ENCODE data around the gene RAX2. TPM values are rescaled to one million over a fixed set of nuclear protein-coding genes. Genes with fewer than 3 reads are reported as not detected.

Gene RAX2
- polyA plus RNA-seq, 1 donor from 2014 or later, result not detected

DNA sequence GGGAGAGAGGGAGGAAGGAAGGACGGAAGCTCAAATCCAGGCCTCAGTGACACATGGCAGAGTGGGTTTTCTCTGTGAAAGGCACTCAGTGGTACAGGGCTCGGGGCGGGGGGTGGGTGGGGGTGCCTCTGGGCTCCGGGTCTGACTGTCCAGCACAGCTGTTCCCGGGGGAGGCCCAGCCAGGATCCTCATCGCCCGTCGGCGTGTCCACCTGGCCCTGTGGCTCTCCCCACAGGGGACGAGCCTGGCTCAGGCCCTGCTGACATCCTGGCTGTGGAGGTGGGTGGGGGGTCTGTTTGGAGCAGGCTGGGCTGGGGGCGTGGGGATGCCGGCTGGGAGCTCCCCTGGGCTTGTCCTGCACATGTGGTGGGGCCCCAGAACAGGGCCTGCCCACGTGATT is 32.4 kb upstream of the RAX2 start:
- Histone ChIP-seq H3K79me2 (replicated peaks; ENCODE audit: insufficient read depth, low read length) (no peaks in the 10 kb centered on the region), H3K36me3 (ENCODE audit: insufficient read depth, low read length) (no peaks in the 10 kb centered on the region), H3K9me2 (ENCODE audit: insufficient read depth, low read length) (no peaks in the 10 kb centered on the region), H3K27ac (ENCODE audit: low read length) (no peak overlapping the region), H4K20me1 (ENCODE audit: insufficient read depth) (no peaks in the 10 kb centered on the region), H3K9me3 (ENCODE audit: low read length) (no peaks in the 10 kb centered on the region), H3F3A (ENCODE audit: insufficient read depth, low read length, poor library complexity, severe bottlenecking) (no peaks in the 10 kb centered on the region), H3K27me3 (ENCODE audit: insufficient read depth, low read depth, low read length) (peaks cover 7% of the 10 kb centered on the region), H3K9ac (ENCODE audit: low read length) (no peak overlapping the region), H3K4me3 (ENCODE audit: low read length) (no peak overlapping the region), H3K4me2 (ENCODE audit: low read length) (no peak overlapping the region), H2AFZ (ENCODE audit: low read depth, low read length) (no peak overlapping the region)
- TF ChIP-seq RAD21 (conservative IDR thresholded peaks at IDR 0.05) (no peak), TAF1 (IDR thresholded peaks at IDR 0.05; ENCODE audit: low read depth) (no peak), EZH2 (IDR thresholded peaks at IDR 0.05; ENCODE audit: borderline replicate concordance, insufficient read depth, low read length, poor library complexity, severe bottlenecking) (no peak), EP300 (conservative IDR thresholded peaks at IDR 0.05; ENCODE audit: poor library complexity, severe bottlenecking) (no peak), MXI1 (conservative IDR thresholded peaks at IDR 0.05; ENCODE audit: poor library complexity, severe bottlenecking) (no peak), POLR2AphosphoS5 (IDR thresholded peaks at IDR 0.05) (no peak), SMC3 (conservative IDR thresholded peaks at IDR 0.05; ENCODE audit: poor library complexity) (no peak)
- TF ChIP-seq, protein P1, sequence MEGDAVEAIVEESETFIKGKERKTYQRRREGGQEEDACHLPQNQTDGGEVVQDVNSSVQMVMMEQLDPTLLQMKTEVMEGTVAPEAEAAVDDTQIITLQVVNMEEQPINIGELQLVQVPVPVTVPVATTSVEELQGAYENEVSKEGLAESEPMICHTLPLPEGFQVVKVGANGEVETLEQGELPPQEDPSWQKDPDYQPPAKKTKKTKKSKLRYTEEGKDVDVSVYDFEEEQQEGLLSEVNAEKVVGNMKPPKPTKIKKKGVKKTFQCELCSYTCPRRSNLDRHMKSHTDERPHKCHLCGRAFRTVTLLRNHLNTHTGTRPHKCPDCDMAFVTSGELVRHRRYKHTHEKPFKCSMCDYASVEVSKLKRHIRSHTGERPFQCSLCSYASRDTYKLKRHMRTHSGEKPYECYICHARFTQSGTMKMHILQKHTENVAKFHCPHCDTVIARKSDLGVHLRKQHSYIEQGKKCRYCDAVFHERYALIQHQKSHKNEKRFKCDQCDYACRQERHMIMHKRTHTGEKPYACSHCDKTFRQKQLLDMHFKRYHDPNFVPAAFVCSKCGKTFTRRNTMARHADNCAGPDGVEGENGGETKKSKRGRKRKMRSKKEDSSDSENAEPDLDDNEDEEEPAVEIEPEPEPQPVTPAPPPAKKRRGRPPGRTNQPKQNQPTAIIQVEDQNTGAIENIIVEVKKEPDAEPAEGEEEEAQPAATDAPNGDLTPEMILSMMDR (IDR thresholded peaks at IDR 0.05; ENCODE audit: poor library complexity, severe bottlenecking), result no peak
- TF ChIP-seq, protein P2, sequence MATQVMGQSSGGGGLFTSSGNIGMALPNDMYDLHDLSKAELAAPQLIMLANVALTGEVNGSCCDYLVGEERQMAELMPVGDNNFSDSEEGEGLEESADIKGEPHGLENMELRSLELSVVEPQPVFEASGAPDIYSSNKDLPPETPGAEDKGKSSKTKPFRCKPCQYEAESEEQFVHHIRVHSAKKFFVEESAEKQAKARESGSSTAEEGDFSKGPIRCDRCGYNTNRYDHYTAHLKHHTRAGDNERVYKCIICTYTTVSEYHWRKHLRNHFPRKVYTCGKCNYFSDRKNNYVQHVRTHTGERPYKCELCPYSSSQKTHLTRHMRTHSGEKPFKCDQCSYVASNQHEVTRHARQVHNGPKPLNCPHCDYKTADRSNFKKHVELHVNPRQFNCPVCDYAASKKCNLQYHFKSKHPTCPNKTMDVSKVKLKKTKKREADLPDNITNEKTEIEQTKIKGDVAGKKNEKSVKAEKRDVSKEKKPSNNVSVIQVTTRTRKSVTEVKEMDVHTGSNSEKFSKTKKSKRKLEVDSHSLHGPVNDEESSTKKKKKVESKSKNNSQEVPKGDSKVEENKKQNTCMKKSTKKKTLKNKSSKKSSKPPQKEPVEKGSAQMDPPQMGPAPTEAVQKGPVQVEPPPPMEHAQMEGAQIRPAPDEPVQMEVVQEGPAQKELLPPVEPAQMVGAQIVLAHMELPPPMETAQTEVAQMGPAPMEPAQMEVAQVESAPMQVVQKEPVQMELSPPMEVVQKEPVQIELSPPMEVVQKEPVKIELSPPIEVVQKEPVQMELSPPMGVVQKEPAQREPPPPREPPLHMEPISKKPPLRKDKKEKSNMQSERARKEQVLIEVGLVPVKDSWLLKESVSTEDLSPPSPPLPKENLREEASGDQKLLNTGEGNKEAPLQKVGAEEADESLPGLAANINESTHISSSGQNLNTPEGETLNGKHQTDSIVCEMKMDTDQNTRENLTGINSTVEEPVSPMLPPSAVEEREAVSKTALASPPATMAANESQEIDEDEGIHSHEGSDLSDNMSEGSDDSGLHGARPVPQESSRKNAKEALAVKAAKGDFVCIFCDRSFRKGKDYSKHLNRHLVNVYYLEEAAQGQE (IDR thresholded peaks at IDR 0.05; ENCODE audit: borderline replicate concordance), result no peak

DNA sequence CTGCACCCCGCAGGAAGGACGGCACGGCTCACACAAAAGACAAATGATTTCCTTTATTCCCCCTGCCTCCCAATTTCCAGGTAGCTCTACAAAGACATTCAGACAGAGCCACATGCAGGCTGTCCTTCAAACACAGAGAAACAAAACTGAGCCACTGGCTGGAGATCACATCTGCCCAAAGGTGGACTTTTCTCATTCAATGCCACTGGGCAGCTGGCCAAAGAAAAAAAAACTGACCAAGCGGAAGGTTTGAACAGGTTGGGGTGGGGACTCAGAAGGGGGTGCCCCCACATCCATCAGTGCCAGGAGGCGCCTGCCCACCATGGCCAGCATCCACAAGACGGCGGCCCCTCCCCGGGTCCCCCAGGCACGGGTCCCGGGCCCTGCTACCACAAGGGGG is 32.0 kb upstream of the RAX2 start:
- no peaks in the 10 kb centered on the region for H3K9me3 ChIP-seq (ENCODE audit: low read length)
- H3K4me3 ChIP-seq (ENCODE audit: low read length), result no peak overlapping the region
- H2AFZ ChIP-seq (ENCODE audit: low read depth, low read length), result no peak overlapping the region
- no peaks in the 10 kb centered on the region for H3K36me3 ChIP-seq (ENCODE audit: insufficient read depth, low read length)
- H4K20me1 ChIP-seq (ENCODE audit: insufficient read depth), result no peaks in the 10 kb centered on the region
- H3F3A ChIP-seq (ENCODE audit: insufficient read depth, low read length, poor library complexity, severe bottlenecking), result no peaks in the 10 kb centered on the region
- H3K4me2 ChIP-seq (ENCODE audit: low read length), result no peak overlapping the region
- H3K27me3 ChIP-seq (ENCODE audit: insufficient read depth, low read depth, low read length), result peaks cover 7% of the 10 kb centered on the region
- H3K27ac ChIP-seq (ENCODE audit: low read length), result no peak overlapping the region
- H3K9ac ChIP-seq (ENCODE audit: low read length), result no peak overlapping the region
- TF ChIP-seq EP300 (conservative IDR thresholded peaks at IDR 0.05; ENCODE audit: poor library complexity, severe bottlenecking) (no peak), RAD21 (conservative IDR thresholded peaks at IDR 0.05) (no peak), POLR2AphosphoS5 (IDR thresholded peaks at IDR 0.05) (no peak), SMC3 (conservative IDR thresholded peaks at IDR 0.05; ENCODE audit: poor library complexity) (no peak), EZH2 (IDR thresholded peaks at IDR 0.05; ENCODE audit: borderline replicate concordance, insufficient read depth, low read length, poor library complexity, severe bottlenecking) (no peak), MXI1 (conservative IDR thresholded peaks at IDR 0.05; ENCODE audit: poor library complexity, severe bottlenecking) (no peak), TAF1 (IDR thresholded peaks at IDR 0.05; ENCODE audit: low read depth) (no peak)
- TF ChIP-seq, protein P1 (IDR thresholded peaks at IDR 0.05; ENCODE audit: poor library complexity, severe bottlenecking), result no peak
- TF ChIP-seq, protein P2 (IDR thresholded peaks at IDR 0.05; ENCODE audit: borderline replicate concordance), result no peak
- no peaks in the 10 kb centered on the region for H3K9me2 ChIP-seq (ENCODE audit: insufficient read depth, low read length)
- no peaks in the 10 kb centered on the region for H3K79me2 ChIP-seq (replicated peaks; ENCODE audit: insufficient read depth, low read length)
